ENCODE results near the gene OLIG2. TPM values are rescaled to one million over a fixed set of nuclear protein-coding genes. Genes with fewer than 3 reads are reported as not detected.

Gene OLIG2
- total RNA-seq, 1 experiment from 2014 or later, result 0.79 TPM

DNA sequence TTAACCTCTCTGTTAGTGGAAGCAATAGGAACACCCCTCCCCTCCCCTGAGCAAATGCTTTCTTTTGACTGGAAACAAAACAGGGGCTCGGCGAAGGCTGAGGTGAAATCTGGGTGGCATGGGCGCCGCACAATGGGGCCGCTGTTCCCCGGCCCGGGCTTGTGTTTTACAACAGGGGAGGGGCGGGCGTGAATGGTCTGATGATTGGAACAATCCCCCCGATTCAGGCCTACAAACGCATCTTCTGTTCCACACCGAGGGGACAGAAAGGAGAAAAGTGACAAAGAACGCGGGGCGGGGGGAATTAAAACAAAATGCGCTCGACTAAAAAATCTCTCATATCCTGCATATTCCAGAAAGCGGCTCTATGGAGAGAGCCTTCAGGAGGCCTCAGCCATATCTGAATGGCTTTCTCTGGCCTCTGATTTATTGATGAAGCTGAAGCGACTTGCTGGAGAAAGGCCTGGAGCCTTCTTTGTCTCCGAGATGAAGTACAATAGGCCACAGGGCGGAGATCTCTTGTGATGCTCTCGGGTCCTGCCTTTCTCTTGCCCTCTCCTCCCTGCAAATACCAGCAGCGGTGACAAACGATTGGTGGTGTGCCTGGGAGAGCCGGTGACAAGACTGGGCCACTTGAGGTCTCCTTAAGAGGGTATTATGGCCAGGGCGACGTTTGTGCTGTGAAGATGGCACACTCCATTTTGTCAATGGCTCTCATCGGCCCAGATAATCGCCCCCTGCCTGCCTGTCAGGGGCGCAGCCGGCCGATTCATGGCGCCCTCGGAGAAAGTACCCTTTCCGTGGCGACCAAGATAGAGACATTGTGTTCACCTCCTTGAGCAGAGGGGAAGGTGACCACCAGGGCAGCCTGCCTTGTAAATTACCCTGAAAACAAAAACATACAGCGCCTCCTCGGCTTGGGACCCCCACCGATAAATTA lies 47.1 kb upstream of the OLIG2 start:
- no peaks in the 10 kb centered on the region for H3K27me3 Mint-ChIP-seq (ENCODE audit: low read depth)
- no peak overlapping the region for H3K4me3 Mint-ChIP-seq
- no peak overlapping the region for H3K27ac Mint-ChIP-seq
- TF ChIP-seq ATF1 (CRISPR knock-in tag; IDR thresholded peaks at IDR 0.05), result no peak
- no peak for TF ChIP-seq TP53 (CRISPR knock-in tag; IDR thresholded peaks at IDR 0.05)
- TF ChIP-seq, protein P1, sequence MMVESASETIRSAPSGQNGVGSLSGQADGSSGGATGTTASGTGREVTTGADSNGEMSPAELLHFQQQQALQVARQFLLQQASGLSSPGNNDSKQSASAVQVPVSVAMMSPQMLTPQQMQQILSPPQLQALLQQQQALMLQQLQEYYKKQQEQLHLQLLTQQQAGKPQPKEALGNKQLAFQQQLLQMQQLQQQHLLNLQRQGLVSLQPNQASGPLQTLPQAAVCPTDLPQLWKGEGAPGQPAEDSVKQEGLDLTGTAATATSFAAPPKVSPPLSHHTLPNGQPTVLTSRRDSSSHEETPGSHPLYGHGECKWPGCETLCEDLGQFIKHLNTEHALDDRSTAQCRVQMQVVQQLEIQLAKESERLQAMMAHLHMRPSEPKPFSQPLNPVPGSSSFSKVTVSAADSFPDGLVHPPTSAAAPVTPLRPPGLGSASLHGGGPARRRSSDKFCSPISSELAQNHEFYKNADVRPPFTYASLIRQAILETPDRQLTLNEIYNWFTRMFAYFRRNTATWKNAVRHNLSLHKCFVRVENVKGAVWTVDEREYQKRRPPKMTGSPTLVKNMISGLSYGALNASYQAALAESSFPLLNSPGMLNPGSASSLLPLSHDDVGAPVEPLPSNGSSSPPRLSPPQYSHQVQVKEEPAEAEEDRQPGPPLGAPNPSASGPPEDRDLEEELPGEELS (CRISPR knock-in tag; IDR thresholded peaks at IDR 0.05), result no peak
- no peak for TF ChIP-seq HMGA2 (CRISPR knock-in tag; IDR thresholded peaks at IDR 0.05)
- TF ChIP-seq, protein P2, sequence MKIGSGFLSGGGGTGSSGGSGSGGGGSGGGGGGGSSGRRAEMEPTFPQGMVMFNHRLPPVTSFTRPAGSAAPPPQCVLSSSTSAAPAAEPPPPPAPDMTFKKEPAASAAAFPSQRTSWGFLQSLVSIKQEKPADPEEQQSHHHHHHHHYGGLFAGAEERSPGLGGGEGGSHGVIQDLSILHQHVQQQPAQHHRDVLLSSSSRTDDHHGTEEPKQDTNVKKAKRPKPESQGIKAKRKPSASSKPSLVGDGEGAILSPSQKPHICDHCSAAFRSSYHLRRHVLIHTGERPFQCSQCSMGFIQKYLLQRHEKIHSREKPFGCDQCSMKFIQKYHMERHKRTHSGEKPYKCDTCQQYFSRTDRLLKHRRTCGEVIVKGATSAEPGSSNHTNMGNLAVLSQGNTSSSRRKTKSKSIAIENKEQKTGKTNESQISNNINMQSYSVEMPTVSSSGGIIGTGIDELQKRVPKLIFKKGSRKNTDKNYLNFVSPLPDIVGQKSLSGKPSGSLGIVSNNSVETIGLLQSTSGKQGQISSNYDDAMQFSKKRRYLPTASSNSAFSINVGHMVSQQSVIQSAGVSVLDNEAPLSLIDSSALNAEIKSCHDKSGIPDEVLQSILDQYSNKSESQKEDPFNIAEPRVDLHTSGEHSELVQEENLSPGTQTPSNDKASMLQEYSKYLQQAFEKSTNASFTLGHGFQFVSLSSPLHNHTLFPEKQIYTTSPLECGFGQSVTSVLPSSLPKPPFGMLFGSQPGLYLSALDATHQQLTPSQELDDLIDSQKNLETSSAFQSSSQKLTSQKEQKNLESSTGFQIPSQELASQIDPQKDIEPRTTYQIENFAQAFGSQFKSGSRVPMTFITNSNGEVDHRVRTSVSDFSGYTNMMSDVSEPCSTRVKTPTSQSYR (CRISPR knock-in tag; IDR thresholded peaks at IDR 0.05), result no peak
- TF ChIP-seq E2F4 (CRISPR knock-in tag; IDR thresholded peaks at IDR 0.05; ENCODE audit: borderline replicate concordance, low read depth), result no peak
- TF ChIP-seq, protein P3, sequence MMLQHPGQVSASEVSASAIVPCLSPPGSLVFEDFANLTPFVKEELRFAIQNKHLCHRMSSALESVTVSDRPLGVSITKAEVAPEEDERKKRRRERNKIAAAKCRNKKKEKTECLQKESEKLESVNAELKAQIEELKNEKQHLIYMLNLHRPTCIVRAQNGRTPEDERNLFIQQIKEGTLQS (CRISPR knock-in tag; conservative IDR thresholded peaks at IDR 0.05), result no peak
- TF ChIP-seq, protein P4, sequence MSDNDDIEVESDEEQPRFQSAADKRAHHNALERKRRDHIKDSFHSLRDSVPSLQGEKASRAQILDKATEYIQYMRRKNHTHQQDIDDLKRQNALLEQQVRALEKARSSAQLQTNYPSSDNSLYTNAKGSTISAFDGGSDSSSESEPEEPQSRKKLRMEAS (CRISPR knock-in tag; IDR thresholded peaks at IDR 0.05), result no peak
- TF ChIP-seq ETV6 (CRISPR knock-in tag; IDR thresholded peaks at IDR 0.05), result no peak
- no peak for TF ChIP-seq ELF4 (CRISPR knock-in tag; IDR thresholded peaks at IDR 0.05; ENCODE audit: low read depth)
- no peak for TF ChIP-seq ZNF416 (CRISPR knock-in tag; IDR thresholded peaks at IDR 0.05)
- TF ChIP-seq NFE2L1 (CRISPR knock-in tag; IDR thresholded peaks at IDR 0.05), result no peak
- no peak for TF ChIP-seq NFYB (CRISPR knock-in tag; conservative IDR thresholded peaks at IDR 0.05; ENCODE audit: low read depth)
- no peak for TF ChIP-seq RORB (CRISPR knock-in tag; IDR thresholded peaks at IDR 0.05)
- no peak for TF ChIP-seq KAT7 (CRISPR knock-in tag; IDR thresholded peaks at IDR 0.05; ENCODE audit: borderline replicate concordance)
- ChIA-PET POLR2A (no interaction called here), CTCF (no interaction called here)
- H3K36me3 Mint-ChIP-seq, result no peaks in the 10 kb centered on the region
- ATAC-seq (peak; percentile 28; the same call in 1 of the 2 replicates), DNase-seq (ENCODE audit: low spot score) (no peak)
- no peaks in the 10 kb centered on the region for H3K9me3 Mint-ChIP-seq
- H3K4me1 Mint-ChIP-seq, result peaks cover 21% of the 10 kb centered on the region

- H3K9me3 Mint-ChIP-seq, result no peaks in the 10 kb centered on the region
- H3K27me3 Mint-ChIP-seq (ENCODE audit: low read depth), result no peaks in the 10 kb centered on the region
- H3K4me1 Mint-ChIP-seq, result peaks cover 21% of the 10 kb centered on the region
- no peaks in the 10 kb centered on the region for H3K36me3 Mint-ChIP-seq
- H3K27ac Mint-ChIP-seq, result no peak overlapping the region
- no peak for ATAC-seq
- ChIA-PET POLR2A (no interaction called here), CTCF (no interaction called here)
- no peak for DNase-seq (ENCODE audit: low spot score)
- H3K4me3 Mint-ChIP-seq, result no peak overlapping the region
- TF ChIP-seq, protein P3 (CRISPR knock-in tag; conservative IDR thresholded peaks at IDR 0.05), result no peak
- TF ChIP-seq RELA (CRISPR knock-in tag; IDR thresholded peaks at IDR 0.05; ENCODE audit: borderline replicate concordance), result no peak
- no peak for TF ChIP-seq ZNF532 (CRISPR knock-in tag; IDR thresholded peaks at IDR 0.05; ENCODE audit: borderline replicate concordance)
- TF ChIP-seq, protein P5, sequence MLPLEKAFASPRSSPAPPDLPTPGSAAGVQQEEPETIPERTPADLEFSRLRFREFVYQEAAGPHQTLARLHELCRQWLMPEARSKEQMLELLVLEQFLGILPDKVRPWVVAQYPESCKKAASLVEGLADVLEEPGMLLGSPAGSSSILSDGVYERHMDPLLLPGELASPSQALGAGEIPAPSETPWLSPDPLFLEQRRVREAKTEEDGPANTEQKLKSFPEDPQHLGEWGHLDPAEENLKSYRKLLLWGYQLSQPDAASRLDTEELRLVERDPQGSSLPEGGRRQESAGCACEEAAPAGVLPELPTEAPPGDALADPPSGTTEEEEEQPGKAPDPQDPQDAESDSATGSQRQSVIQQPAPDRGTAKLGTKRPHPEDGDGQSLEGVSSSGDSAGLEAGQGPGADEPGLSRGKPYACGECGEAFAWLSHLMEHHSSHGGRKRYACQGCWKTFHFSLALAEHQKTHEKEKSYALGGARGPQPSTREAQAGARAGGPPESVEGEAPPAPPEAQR (CRISPR knock-in tag; IDR thresholded peaks at IDR 0.05), result no peak
Measured at GRCh38 chr21:32979598-32980268, 46.0 kb upstream of the OLIG2 start.
